KMS-11 (cell line): ENCODE results near the gene BCDIN3D.

ENCODE experiments used
- H2AFZ ChIP-seq: fragments of 200-600 bp; sonication (generic); 2 replicates; pipeline ENCODE4 v1.6.1; 2016; ENCODE audit warnings: antibody characterized with exemption, mixed run types, low read depth
- H3K27ac ChIP-seq: fragments of 200-600 bp; sonication (generic); 2 replicates; pipeline ENCODE4 v1.6.1; 2016; ENCODE audit warnings: mild to moderate bottlenecking, mixed run types
- H3K27me3 ChIP-seq: fragments of 200-600 bp; sonication (generic); 2 replicates; pipeline ENCODE4 v1.6.1; 2017; ENCODE audit warnings: mild to moderate bottlenecking, low read depth, mixed run types, moderate library complexity; ENCODE audit not compliant: insufficient read depth
- H3K36me3 ChIP-seq: fragments of 200-600 bp; sonication (generic); 2 replicates; pipeline ENCODE4 v1.6.1; 2017; ENCODE audit warnings: mild to moderate bottlenecking, mixed run types; ENCODE audit not compliant: insufficient read depth
- H3K4me1 ChIP-seq: fragments of 200-600 bp; sonication (generic); 2 replicates; pipeline ENCODE4 v1.6.1; 2016; ENCODE audit warnings: mild to moderate bottlenecking, low read depth, mixed run types; ENCODE audit not compliant: poor library complexity, severe bottlenecking
- H3K4me2 ChIP-seq: fragments of 200-600 bp; sonication (generic); 2 replicates; pipeline ENCODE4 v1.7.0; 2016; ENCODE audit warnings: mild to moderate bottlenecking, mixed run types
- H3K4me3 ChIP-seq: fragments of 200-600 bp; sonication (generic); IDR thresholded peaks from 2 replicates; pipeline ENCODE4 v1.6.1; 2017; ENCODE audit warnings: low read depth, low read length, mixed read lengths; ENCODE audit not compliant: insufficient read depth
- H3K79me2 ChIP-seq: fragments of 200-600 bp; sonication (generic); 2 replicates; pipeline ENCODE4 v1.6.1; 2016; ENCODE audit warnings: low read depth, mixed run types; ENCODE audit not compliant: insufficient read depth
- H3K9ac ChIP-seq: fragments of 200-600 bp; sonication (generic); 2 replicates; pipeline ENCODE4 v1.6.1; 2016; ENCODE audit warnings: mild to moderate bottlenecking, mixed run types
- H4K20me1 ChIP-seq: fragments of 200-600 bp; sonication (generic); 2 replicates; pipeline ENCODE4 v1.6.1; 2016; ENCODE audit warnings: mild to moderate bottlenecking, mixed run types; ENCODE audit not compliant: insufficient read depth
- TF ChIP-seq, protein P1 (sequence below): fragments of 200-600 bp; sonication (generic); conservative IDR thresholded peaks from 2 replicates; pipeline ENCODE4 v1.6.1; 2017; ENCODE audit warnings: low read depth, mild to moderate bottlenecking, antibody characterized with exemption, low read length, moderate library complexity, mixed read lengths

The BCDIN3D gene

GRCh38 chr12:49798248-49798647 lies 44.7 kb downstream of the BCDIN3D start:
- Histone ChIP-seq H2AFZ (no peak overlapping the region), H3K27ac (no peak overlapping the region), H3K79me2 (no peaks in the 10 kb centered on the region), H3K27me3 (no peaks in the 10 kb centered on the region), H4K20me1 (no peaks in the 10 kb centered on the region), H3K4me3 (no peak overlapping the region), H3K36me3 (no peaks in the 10 kb centered on the region), H3K9ac (no peak overlapping the region), H3K4me2 (no peak overlapping the region), H3K4me1 (no peaks in the 10 kb centered on the region)
- TF ChIP-seq, protein P1, sequence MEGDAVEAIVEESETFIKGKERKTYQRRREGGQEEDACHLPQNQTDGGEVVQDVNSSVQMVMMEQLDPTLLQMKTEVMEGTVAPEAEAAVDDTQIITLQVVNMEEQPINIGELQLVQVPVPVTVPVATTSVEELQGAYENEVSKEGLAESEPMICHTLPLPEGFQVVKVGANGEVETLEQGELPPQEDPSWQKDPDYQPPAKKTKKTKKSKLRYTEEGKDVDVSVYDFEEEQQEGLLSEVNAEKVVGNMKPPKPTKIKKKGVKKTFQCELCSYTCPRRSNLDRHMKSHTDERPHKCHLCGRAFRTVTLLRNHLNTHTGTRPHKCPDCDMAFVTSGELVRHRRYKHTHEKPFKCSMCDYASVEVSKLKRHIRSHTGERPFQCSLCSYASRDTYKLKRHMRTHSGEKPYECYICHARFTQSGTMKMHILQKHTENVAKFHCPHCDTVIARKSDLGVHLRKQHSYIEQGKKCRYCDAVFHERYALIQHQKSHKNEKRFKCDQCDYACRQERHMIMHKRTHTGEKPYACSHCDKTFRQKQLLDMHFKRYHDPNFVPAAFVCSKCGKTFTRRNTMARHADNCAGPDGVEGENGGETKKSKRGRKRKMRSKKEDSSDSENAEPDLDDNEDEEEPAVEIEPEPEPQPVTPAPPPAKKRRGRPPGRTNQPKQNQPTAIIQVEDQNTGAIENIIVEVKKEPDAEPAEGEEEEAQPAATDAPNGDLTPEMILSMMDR, result no peak

- H3K36me3 ChIP-seq, result no peaks in the 10 kb centered on the region
- H3K27ac ChIP-seq, result no peak overlapping the region
Observed at GRCh38 chr12:49797449-49797776, 45.5 kb downstream of the BCDIN3D start.

GRCh38 chr12:49796606-49797448 lies 46.1 kb downstream of the BCDIN3D start:
- Histone ChIP-seq H3K9ac (no peak overlapping the region), H3K4me1 (no peaks in the 10 kb centered on the region), H3K36me3 (no peaks in the 10 kb centered on the region), H3K27ac (no peak overlapping the region), H3K4me2 (no peak overlapping the region), H4K20me1 (no peaks in the 10 kb centered on the region), H3K79me2 (no peaks in the 10 kb centered on the region), H3K27me3 (no peaks in the 10 kb centered on the region; the same call in 1 of the 2 replicates), H3K4me3 (no peak overlapping the region), H2AFZ (no peak overlapping the region)
- TF ChIP-seq, protein P1, result no peak

More at GRCh38 chr12:49797449-49797776, 45.5 kb downstream of the BCDIN3D start:
- H3K79me2 ChIP-seq, result no peaks in the 10 kb centered on the region
- H4K20me1 ChIP-seq, result no peaks in the 10 kb centered on the region
- TF ChIP-seq, protein P1, result no peak
- H2AFZ ChIP-seq, result no peak overlapping the region
- H3K4me3 ChIP-seq, result no peak overlapping the region
- no peaks in the 10 kb centered on the region for H3K27me3 ChIP-seq
- H3K9ac ChIP-seq, result no peak overlapping the region
- H3K4me2 ChIP-seq, result no peak overlapping the region
- no peaks in the 10 kb centered on the region for H3K4me1 ChIP-seq

DNA sequence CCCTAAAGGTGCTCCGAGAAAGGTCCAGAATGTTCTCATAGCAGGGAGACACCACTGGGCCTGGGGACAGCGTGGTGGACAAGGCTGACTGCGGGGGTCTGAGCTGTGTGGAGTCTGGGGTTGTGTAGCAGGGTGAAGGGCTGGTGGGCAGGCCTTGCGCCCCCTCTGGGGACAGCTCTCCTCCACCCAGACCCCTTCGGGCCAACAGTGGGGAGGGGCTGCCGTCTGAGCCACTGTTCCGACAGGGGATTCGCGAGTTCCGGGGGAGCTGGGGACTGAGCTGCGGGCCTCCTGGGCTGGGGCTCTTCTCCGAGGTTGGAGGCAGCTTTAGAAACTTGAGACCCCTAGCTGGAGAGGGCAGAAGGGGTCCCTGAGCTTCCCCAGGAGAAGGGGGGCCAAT lies 46.8 kb downstream of the BCDIN3D start:
- TF ChIP-seq, protein P1, result no peak
- no peaks in the 10 kb centered on the region for H3K79me2 ChIP-seq
- no peaks in the 10 kb centered on the region for H4K20me1 ChIP-seq
- no peaks in the 10 kb centered on the region for H3K36me3 ChIP-seq
- H3K4me2 ChIP-seq, result no peak overlapping the region
- H3K27me3 ChIP-seq, result no peaks in the 10 kb centered on the region; the same call in 1 of the 2 replicates
- no peak overlapping the region for H2AFZ ChIP-seq
- no peak overlapping the region for H3K27ac ChIP-seq
- H3K4me1 ChIP-seq, result no peaks in the 10 kb centered on the region
- H3K4me3 ChIP-seq, result no peak overlapping the region
- H3K9ac ChIP-seq, result no peak overlapping the region
